GM12878 (cell line): ENCODE measurements around the gene SLC45A1. TPM values are rescaled to one million over a fixed set of nuclear protein-coding genes. Genes with fewer than 3 reads are reported as not detected.

Experiments used
- ATAC-seq: fragments of 200-7000 bp; cut with Tn5 transposase; 3 replicates; pipeline ENCODE4 v1.9.1; 2020; ENCODE audit warnings: mild to moderate bottlenecking, moderate library complexity
- BruUV-seq: library from RNA; stranded (reverse); fragments of 400-500 nt; replicated peaks from 2 replicates; lab custom pipeline; 2021; lab: Mats Ljungman, UMichigan
- CTCF ChIA-PET: fragments of 300-600 bp; sonication (Branson Sonifier 250); formaldehyde crosslinking; extraction: SDS; loops from one replicate; lab custom pipeline; 2021; ENCODE audit warnings: inconsistent platforms; lab: Yijun Ruan, JAX
- POLR2A ChIA-PET: fragments of 350-600 bp; formaldehyde crosslinking; extraction: SDS; loops from one replicate; lab custom pipeline; 2021; ENCODE audit warnings: inconsistent platforms; lab: Charles Lee
- RAD21 ChIA-PET: fragments of 300-600 bp; sonication (Branson Sonifier 250); formaldehyde crosslinking; loops from one replicate; lab custom pipeline; 2023; ENCODE audit warnings: antibody characterized with exemption; ENCODE audit not compliant: unreplicated experiment; lab: Charles Lee
- SMC1A ChIA-PET: fragments of 300-600 bp; sonication (Branson Sonifier 250); formaldehyde crosslinking; loops from one replicate; lab custom pipeline; 2023; ENCODE audit not compliant: unreplicated experiment, uncharacterized antibody; lab: Charles Lee
- DNase-seq: peaks from one replicate; pipeline ENCODE4 v3.0.0-alpha.2; 2011; ENCODE audit warnings: low read depth, low spot score
- FAIRE-seq: peaks from 3 replicates; lab custom pipeline; 2011; peaks lifted over from hg19 to GRCh38; lab: Jason Lieb, UNC
- H2AFZ ChIP-seq: 2 replicates; pipeline ENCODE4 v1.6.0; 2011; ENCODE audit warnings: low read depth, low read length, control low read depth; ENCODE audit not compliant: control insufficient read depth
- H3K27ac ChIP-seq: 2 replicates; pipeline ENCODE4 v1.5.1; 2011; ENCODE audit warnings: control low read depth; ENCODE audit not compliant: control insufficient read depth, insufficient read depth
- H3K27me3 ChIP-seq, 2 experiments: replicated peaks in 1 of 2; 2 replicates each; pipeline versions ENCODE4 v1.6.0 to v1.6.1; 2011; ENCODE audit warnings: low read length in 1 of 2; ENCODE audit not compliant: control insufficient read depth in 2 of 2, insufficient read depth in 2 of 2
- H3K36me3 ChIP-seq, 2 experiments: 2 replicates each; pipeline ENCODE4 v1.5.1; 2011; ENCODE audit warnings: low read length in 1 of 2; ENCODE audit not compliant: control insufficient read depth in 2 of 2, insufficient read depth in 2 of 2
- H3K4me1 ChIP-seq: 2 replicates; pipeline ENCODE4 v1.6.1; 2011; ENCODE audit warnings: mild to moderate bottlenecking, low read length, moderate library complexity, mixed read lengths; ENCODE audit not compliant: control insufficient read depth, insufficient read depth
- H3K4me2 ChIP-seq: 2 replicates; pipeline ENCODE4 v1.6.0; 2011; ENCODE audit warnings: control low read depth; ENCODE audit not compliant: control insufficient read depth, insufficient read depth
- H3K4me3 ChIP-seq: fragments of 200-600 bp; sonication (generic); 2 replicates; pipeline ENCODE4 v1.5.1; 2016
- H3K79me2 ChIP-seq: 2 replicates; pipeline ENCODE4 v1.6.0; 2011; ENCODE audit warnings: low read length; ENCODE audit not compliant: control insufficient read depth, insufficient read depth
- H3K9ac ChIP-seq: 2 replicates; pipeline ENCODE4 v1.8.0; 2011; ENCODE audit warnings: low read length, control low read depth, mixed read lengths; ENCODE audit not compliant: control insufficient read depth, insufficient read depth
- H3K9me3 ChIP-seq: replicated peaks from 3 replicates; pipeline ENCODE4 v1.5.1; 2011; ENCODE audit warnings: mild to moderate bottlenecking, low read length; ENCODE audit not compliant: control insufficient read depth, insufficient read depth
- H4K20me1 ChIP-seq: 2 replicates; pipeline ENCODE4 v1.6.0; 2011; ENCODE audit not compliant: control insufficient read depth, insufficient read depth
- CTCF ChIP-seq, 3 experiments: IDR thresholded peaks in 2 of 3; conservative IDR thresholded peaks in 1 of 3; 2 replicates each; pipeline ENCODE4 v1.5.1; 2011; ENCODE audit warnings: low read depth in 3 of 3, low read length in 3 of 3, mild to moderate bottlenecking in 3 of 3, control low read depth in 2 of 3, moderate library complexity in 2 of 3, inconsistent platforms in 1 of 3, mixed read lengths in 1 of 3; ENCODE audit not compliant: control insufficient read depth in 2 of 3, insufficient read depth in 1 of 3; ENCODE audit errors: extremely low read depth in 1 of 3
- EZH2 ChIP-seq: IDR thresholded peaks from 2 replicates; pipeline ENCODE4 v1.6.1; 2012; ENCODE audit warnings: low read depth, mild to moderate bottlenecking, control low read depth, inconsistent platforms, low read length, borderline replicate concordance; ENCODE audit not compliant: control insufficient read depth
- HSF1 ChIP-seq: fragments of 150-350 bp; IDR thresholded peaks from 2 replicates; pipeline ENCODE4 v1.6.1; 2014; ENCODE audit warnings: mild to moderate bottlenecking, low read depth, low read length
- MEF2A ChIP-seq: IDR thresholded peaks from 2 replicates; pipeline ENCODE4 v1.6.1; 2011; ENCODE audit warnings: low read depth, mild to moderate bottlenecking, low read length, moderate library complexity; ENCODE audit not compliant: insufficient read depth
- RB1 ChIP-seq: fragments of 450-650 bp; formaldehyde crosslinking; IDR thresholded peaks from 2 replicates; pipeline ENCODE4 v1.6.1; 2017; ENCODE audit warnings: mild to moderate bottlenecking, borderline replicate concordance
- ZNF274 ChIP-seq: IDR thresholded peaks from one replicate; pipeline ENCODE4 v1.8.0; 2011; ENCODE audit not compliant: insufficient read length, insufficient read depth
- WGBS: methylation state at CpG from one replicate; pipeline ENCODE4 v1.1.6; 2016; ENCODE audit warnings: low lambda C conversion rate; ENCODE audit not compliant: insufficient replicate concordance, insufficient coverage; ENCODE audit errors: missing lambda C conversion rate; 5-methylcytosine and 5-hydroxymethylcytosine counted together
- in situ Hi-C: fragments of 300-500 bp; cut with MboI; formaldehyde crosslinking; loops from 9 replicates; pipeline ENCODE4 v1.14.3; 2018; ENCODE audit warnings: mixed read lengths
- intact Hi-C: fragments of 100-400 bp; cut with micrococcal nuclease; formaldehyde crosslinking; loops from one replicate; pipeline ENCODE4 v1.14.2; 2022; ENCODE audit not compliant: unreplicated experiment
- polyA plus RNA-seq, 11 experiments: library from polyadenylated mRNA; depleted of rRNA in 4 of 11; unstranded in 6 of 11; stranded (reverse) in 5 of 11; fragments of >200 nt; fragmentation: Nextera tagmentation in 4 of 11; fragmentation: Illumina TruSeq in 1 of 11; extraction: Ambion mirVana in 4 of 11; extraction: Trizol in 1 of 11; gene quantifications; 1 replicate in 1 of 11; 2 replicates in 10 of 11; pipeline versions ENCODE4 v1.2.1 to v1.2.3, GENCODE V29; 2011 to 2016; ENCODE audit warnings: inconsistent platforms in 2 of 11, missing spikeins in 2 of 11, low read depth in 1 of 11
- total RNA-seq, 4 experiments: library from RNA; depleted of rRNA in 3 of 4; stranded (reverse); fragments of >200 nt in 3 of 4; fragmentation: Illumina TruSeq in 1 of 4; extraction: Trizol in 1 of 4; gene quantifications; 2 replicates each; pipeline versions ENCODE4 v1.2.1 to v1.2.3, GENCODE V29; 2013 to 2021

Gene SLC45A1
- total and polyA plus RNA-seq, 10 of the 15 experiments (the other 5 are each of a cell fraction or from before 2014, with no cell fraction given), result 0.07 to 0.23 (median 0.13) TPM; not detected in 6

GRCh38 chr1:8374356-8374755, 56.4 kb downstream of the SLC45A1 start:
- Histone ChIP-seq H3K4me3 (no peak overlapping the region), H3K79me2 (no peaks in the 10 kb centered on the region; the same call in none of the 2 replicates), H3K4me2 (no peak overlapping the region), H4K20me1 (no peaks in the 10 kb centered on the region; the same call in 1 of the 2 replicates), H3K36me3 (peaks cover 4 to 7% of the 10 kb centered on the region in 2 experiments), H3K27me3 (no peaks in the 10 kb centered on the region), H3K27ac (no peak overlapping the region), H2AFZ (no peak overlapping the region), H3K9me3 (no peaks in the 10 kb centered on the region), H3K4me1 (no peaks in the 10 kb centered on the region), H3K9ac (no peak overlapping the region)
- ChIA-PET POLR2A (no interaction called here), SMC1A (no interaction called here), RAD21 (interaction anchor here (1.0 kb wide), 1 partner anchor 12 kb away, joined by 3 read pairs; no protein-coding TSS in a partner anchor), CTCF (interaction anchor here (0.9 to 2.0 kb wide), 3 partner anchors 21 to 474 kb away, joined by 3 to 5 read pairs (median 5); no protein-coding TSS in a partner anchor)
- no peak for FAIRE-seq
- in situ Hi-C loops, result no loop called here
- no peak for DNase-seq
- WGBS, result 80% methylated on average over 4 of the region's 5 CpGs
- intact Hi-C loops, result no loop called here
- TF ChIP-seq ZNF274 (no peak), MEF2A (no peak), HSF1 (no peak), EZH2 (no peak), RB1 (no peak), CTCF (IDR thresholded peaks at IDR 0.05 in 2 of 3, conservative IDR thresholded peaks at IDR 0.05 in 1 of 3; ENCODE audit: control insufficient read depth in 2 of 3, extremely low read depth in 1 of 3, insufficient read depth in 1 of 3, low read depth in 3 of 3, low read length in 3 of 3) (no peak)
- no peak for ATAC-seq
- no TSS peak for BruUV-seq
